HG03064 (cell line): Measurements from ENCODE around the gene MPDZ.

Experiments
- ATAC-seq: cut with Tn5 transposase; IDR thresholded peaks from one replicate; pipeline ENCODE4 v1.9.1; 2021; ENCODE audit warnings: low read depth; ENCODE audit not compliant: unreplicated experiment

The MPDZ gene

GRCh38 chr9:13279284-13280141 is at the start of gene MPDZ:
MPDZ (minus strand) TSS chr9:13279692; CDS start chr9:13250315, 29,377 bp downstream.
- ATAC-seq: no peak

- ATAC-seq: no peak
Observed at GRCh38 chr9:13324988-13325387, 45.5 kb upstream of the MPDZ start.

- no peak for ATAC-seq
Observed at GRCh38 chr9:13322828-13323550, 43.5 kb upstream of the MPDZ start.

- ATAC-seq: no peak
Observed at GRCh38 chr9:13318027-13318426, 38.5 kb upstream of the MPDZ start.

- no peak for ATAC-seq
Observed at GRCh38 chr9:13296972-13297371, 17.5 kb upstream of the MPDZ start.

- ATAC-seq: no peak
Observed at GRCh38 chr9:13295556-13295955, 16.1 kb upstream of the MPDZ start.

- ATAC-seq: no peak
Observed at GRCh38 chr9:13292782-13293181, 13.3 kb upstream of the MPDZ start.

- ATAC-seq: no peak
Observed at GRCh38 chr9:13292158-13292557, 12.7 kb upstream of the MPDZ start.

- ATAC-seq: no peak
Observed at GRCh38 chr9:13291718-13292117, 12.2 kb upstream of the MPDZ start.

- ATAC-seq: no peak
Observed at GRCh38 chr9:13284011-13284410, 4.5 kb upstream of the MPDZ start.

GRCh38 chr9:13282998-13283397 is 3.5 kb upstream of the MPDZ start:
- ATAC-seq: no peak

GRCh38 chr9:13281356-13282016 is 2.0 kb upstream of the MPDZ start:
- ATAC-seq: no peak

- no peak for ATAC-seq
Observed at GRCh38 chr9:13278368-13279246, 885 bp downstream of the MPDZ start.

GRCh38 chr9:13278023-13278367 is 1.5 kb downstream of the MPDZ start:
- no peak for ATAC-seq

GRCh38 chr9:13274886-13275641 is 4.4 kb downstream of the MPDZ start:
- ATAC-seq: no peak

GRCh38 chr9:13270734-13271133 is 8.8 kb downstream of the MPDZ start:
- ATAC-seq: no peak

- no peak for ATAC-seq
Observed at GRCh38 chr9:13269589-13270452, 9.7 kb downstream of the MPDZ start.

- ATAC-seq: no peak
Observed at GRCh38 chr9:13268469-13268868, 11.0 kb downstream of the MPDZ start.

- ATAC-seq: no peak
Observed at GRCh38 chr9:13267743-13268142, 11.7 kb downstream of the MPDZ start.
